ENCODE measurements around the gene HAL.
A peak's percentile ranks its signal among the peaks of the same experiment; 100 is the strongest.
"Not testable (repeated sequence)": the region's sequence is repeated elsewhere in the genome, so short reads cannot be mapped to it uniquely, and the experiment has no call there.

HAL gene

DNA sequence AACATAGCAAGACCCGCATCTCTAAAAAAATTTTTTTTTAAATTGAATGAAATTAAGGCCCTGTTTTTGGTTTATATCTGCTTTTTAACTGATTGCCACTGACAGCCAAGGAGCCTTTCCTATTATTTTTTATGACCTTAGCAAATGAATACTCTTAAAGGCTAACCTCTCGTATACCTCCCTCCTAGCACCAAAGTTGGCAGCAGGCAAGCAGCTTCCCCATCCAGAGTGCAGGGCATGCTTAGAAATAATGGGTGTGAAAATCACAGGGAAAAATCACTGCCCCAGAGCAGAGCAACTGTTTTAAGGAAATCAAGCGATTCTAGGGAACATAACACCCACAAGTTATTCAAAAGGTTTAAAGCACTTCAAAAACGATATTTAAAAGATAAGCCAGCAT is 20.7 kb downstream of the HAL start:
- no peak for DNase-seq (ENCODE audit: low read depth)

GRCh38 chr12:95974358-95974757 is 21.8 kb downstream of the HAL start:
- DNase-seq (ENCODE audit: low read depth): no peak

DNA sequence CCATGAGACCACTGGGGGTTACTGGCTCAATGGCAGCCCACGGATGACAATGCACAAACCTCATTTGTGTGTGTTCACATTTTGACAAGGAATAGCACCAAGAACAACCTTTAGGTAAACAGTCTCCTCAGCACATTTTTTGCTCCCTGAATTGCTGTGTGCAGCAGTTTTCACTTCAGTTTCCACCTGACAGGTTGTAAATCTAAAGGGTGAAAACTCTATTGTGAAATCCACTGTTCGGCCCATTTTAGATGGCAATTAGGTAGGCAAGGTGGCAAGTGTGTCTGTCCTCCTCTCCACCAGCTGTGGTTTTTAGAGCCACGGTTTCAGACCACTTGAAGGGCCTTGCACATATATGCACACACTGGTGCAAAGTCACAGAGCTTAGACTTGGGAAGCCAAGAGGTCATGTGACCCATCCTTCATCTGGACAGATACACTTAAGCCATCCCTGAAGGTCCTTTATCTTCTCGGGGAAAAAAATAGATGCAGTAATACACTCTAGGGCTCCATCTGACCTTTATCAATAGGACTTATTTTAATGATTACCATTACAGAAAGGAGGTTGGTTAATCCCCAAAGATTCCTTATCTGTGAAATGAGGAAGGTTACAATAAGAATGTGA is 23.2 kb downstream of the HAL start:
- DNase-seq (ENCODE audit: low read depth): no peak

DNA sequence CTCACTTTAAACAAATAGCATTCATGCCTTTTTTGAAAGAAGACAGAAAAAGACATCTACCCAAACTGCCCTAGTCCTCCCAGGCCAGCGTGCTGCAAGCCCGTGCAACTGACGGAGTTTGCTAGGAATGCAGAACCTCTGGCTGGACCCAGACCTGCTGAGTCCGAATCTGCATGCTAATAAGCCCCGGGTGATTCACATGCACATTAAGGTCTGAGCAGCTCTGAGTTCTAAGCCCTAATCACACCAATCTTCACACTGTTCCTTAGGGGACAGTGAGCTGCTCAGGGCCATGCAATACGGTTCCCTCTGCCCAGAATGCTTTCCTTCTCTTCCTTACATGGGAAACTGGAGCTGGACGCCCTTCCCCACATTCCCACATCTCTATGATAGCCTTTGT is 25.2 kb downstream of the HAL start:
- DNase-seq (ENCODE audit: low read depth): no peak

- not testable (repeated sequence) for DNase-seq (ENCODE audit: low read depth)
Observed at GRCh38 chr12:95969116-95969515, 27.0 kb downstream of the HAL start.

- no peak for DNase-seq (ENCODE audit: low read depth)
Observed at GRCh38 chr12:95967301-95967700, 28.8 kb downstream of the HAL start.

- no peak for DNase-seq (ENCODE audit: low read depth)
Observed at GRCh38 chr12:95966287-95966870, 29.8 kb downstream of the HAL start.

GRCh38 chr12:95963096-95963495 is 33.0 kb downstream of the HAL start:
- no peak for DNase-seq (ENCODE audit: low read depth)

DNA sequence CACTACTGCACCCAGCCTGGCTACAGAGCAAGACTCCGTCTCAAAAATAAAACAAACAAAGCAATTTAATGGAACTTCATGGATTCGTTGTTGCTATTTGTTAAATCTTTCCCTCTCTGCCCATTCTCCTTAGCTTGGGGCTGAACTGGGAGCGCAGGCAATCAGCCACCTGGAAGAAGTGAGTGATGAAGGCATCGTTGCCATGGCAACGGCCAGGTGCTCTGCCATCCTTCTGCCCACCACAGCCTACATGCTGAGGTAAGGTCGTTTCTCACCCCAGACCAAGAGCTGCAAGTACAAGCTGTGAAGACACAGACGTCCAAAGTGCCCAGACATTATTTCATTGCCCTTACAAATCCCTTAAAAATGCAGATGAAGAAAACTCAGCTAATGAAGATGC is 33.9 kb downstream of the HAL start:
- no peak for DNase-seq (ENCODE audit: low read depth)

DNA sequence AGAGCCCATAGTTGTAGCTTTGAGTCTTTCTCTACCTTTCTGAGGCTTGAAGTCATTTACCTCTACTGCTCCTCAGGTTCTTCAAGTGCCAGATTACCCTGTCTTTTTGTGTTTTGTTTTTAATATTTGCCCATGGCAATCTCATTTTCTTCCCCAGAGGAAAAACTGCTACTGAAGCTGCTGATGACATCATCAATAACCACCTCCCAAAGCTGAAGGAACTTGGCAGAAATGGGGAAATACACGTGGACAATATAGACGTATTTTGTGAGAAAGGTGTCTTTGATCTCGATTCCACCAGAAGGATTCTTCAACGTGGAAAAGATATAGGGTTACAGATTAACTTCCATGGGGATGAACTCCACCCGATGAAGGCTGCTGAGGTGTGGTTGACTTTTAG is 35.9 kb downstream of the HAL start:
- no peak for DNase-seq (ENCODE audit: low read depth)

- DNase-seq (ENCODE audit: low read depth): no peak
Observed at GRCh38 chr12:95959107-95959506, 37.0 kb downstream of the HAL start.

DNA sequence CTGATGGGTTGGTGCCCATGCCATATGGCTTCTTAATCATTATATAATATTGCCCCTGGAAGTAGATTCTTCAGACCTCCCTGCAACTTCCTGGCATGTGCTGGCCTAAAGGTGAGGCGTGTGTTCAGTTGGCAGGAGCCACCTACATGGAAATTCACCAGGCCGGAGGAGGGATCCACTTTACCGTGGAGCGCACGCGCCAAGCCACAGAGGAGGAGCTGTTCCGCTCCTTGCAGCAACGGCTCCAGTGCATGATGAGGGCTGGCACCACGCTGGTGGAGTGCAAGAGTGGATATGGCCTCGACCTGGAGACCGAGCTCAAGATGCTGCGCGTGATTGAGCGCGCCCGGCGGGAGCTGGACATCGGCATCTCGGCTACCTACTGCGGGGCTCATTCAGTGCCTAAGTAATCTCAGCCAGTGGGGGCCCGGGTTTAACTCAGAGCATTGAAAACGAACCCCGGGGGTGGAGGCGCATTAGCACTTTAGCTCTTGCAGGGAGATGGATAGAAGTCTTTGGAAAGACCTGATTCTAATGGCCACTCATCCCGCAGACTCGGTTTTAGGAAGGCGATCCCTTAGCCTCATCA is 39.5 kb downstream of the HAL start:
- DNase-seq (ENCODE audit: low read depth): no peak

- DNase-seq (ENCODE audit: low read depth): no peak
Observed at GRCh38 chr12:95955549-95956159, 40.5 kb downstream of the HAL start.

DNA sequence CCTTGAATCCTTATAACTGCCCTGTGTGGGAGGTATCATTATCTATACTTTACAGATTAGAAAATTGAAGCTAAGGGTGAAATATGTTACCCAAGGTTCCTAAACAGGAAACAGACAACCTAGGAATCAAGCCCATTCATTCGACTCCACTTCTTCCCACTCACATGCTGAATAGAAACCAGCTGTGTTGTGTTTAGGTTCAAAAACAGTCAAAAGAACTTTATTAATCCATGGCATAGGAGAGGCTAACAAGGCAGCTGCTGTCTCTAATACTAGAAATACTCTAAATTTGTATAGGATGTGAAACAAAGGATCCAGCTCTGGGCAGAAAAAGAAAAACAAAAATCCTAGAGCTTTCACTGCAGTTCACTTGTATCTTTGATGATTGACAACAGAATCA is 43.1 kb downstream of the HAL start:
- DNase-seq (ENCODE audit: low read depth): no peak

DNA sequence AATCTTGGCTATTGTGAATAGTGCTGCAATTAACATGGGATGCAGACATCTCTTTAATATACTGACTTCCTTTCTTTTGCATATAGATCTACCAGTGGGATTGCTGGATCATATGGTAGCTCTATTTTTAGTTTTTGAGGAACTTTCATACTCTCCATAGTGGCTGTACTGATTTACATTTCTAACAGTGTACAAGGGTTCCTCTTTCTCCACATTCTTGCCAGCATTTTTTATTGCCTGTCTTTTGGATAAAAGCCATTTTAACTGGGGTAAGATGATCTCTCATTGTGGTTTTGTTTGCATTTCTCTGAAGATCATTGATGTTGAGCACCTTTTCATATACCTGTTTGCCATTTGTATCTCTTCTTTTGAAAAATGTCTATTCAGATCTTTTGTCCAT is 44.6 kb downstream of the HAL start:
- DNase-seq (ENCODE audit: low read depth): no peak

- no peak for DNase-seq (ENCODE audit: low read depth)
Observed at GRCh38 chr12:95949477-95950206, 46.5 kb downstream of the HAL start.

DNA sequence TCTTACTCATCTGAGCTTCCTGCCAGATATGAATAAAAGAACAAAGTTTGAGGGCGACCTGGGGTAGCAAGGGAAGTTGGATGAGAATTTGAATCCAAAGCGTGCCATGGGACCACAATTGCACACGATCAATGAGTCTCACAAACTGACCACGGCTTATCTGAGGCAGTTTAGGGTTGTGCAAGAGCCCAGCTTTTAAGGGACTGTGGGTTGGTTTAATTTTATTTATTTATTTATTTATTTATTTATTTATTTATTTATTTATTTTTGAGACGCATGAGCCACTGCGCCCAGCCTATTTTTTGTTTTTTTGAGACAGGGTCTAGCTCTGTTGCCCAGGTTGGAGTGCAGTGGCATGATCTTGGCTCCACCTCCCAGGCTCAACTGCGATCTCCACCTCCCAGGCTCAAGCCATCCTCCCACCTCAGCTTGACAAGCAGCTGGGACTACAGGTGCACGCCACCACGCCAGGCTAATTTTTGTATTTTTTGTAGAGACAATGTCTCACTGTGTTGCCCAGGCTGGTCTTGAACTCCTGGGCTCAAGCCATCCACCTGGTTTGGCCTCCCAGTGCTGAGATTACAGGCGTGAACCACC is 51.9 kb downstream of the HAL start:
- no peak for DNase-seq (ENCODE audit: low read depth)

DNA sequence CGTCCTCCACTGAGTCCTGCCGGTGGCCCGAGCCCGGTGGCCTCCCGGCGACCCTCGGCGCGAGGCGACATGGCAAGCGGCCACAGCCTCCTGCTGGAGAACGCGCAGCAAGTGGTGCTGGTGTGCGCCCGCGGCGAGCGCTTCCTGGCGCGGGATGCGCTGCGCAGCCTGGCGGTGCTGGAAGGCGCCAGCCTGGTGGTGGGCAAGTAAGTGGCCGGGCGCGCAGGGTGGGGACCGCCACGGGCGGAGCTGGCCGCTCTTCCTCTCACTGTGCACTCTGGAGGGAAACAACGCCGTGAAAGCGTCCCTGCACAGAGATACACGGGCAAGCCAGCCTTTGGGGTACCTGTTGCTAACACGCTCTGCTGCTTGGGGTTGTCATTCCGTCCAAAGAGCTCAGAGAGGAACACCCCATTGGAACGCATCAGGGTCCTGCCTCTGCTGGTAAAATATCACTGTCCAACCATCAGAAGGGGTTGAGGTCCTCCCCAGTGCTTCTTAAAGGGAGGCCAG is 52.8 kb downstream of the HAL start, which contains the start of gene AMDHD1:
Gene AMDHD1 (plus strand): TSS at position 2 of the 513 bp plus-strand sequence. CDS start 68 bp downstream, at position 70.
- peak; percentile 56 for DNase-seq (ENCODE audit: low read depth)

- DNase-seq (ENCODE audit: low read depth): peak; percentile 69
Observed at GRCh38 chr12:95942524-95943329, 53.4 kb downstream of the HAL start, which contains the start of gene CCDC38. Gene CCDC38, minus strand, starts transcription at chr12:95942614. Its CDS starts 6,105 bp downstream, at chr12:95936509.

- no peak for DNase-seq (ENCODE audit: low read depth)
Observed at GRCh38 chr12:95942101-95942523, 54.0 kb downstream of the HAL start.

- DNase-seq (ENCODE audit: low read depth): no peak
Observed at GRCh38 chr12:95940514-95940913, 55.6 kb downstream of the HAL start.
